Measurements from ENCODE around the gene GPR32.
"Not testable (repeated sequence)": the region's sequence is repeated elsewhere in the genome, so short reads cannot be mapped to it uniquely, and the experiment has no call there.

The GPR32 gene

GRCh38 chr19:50764409-50764808 is 5.9 kb upstream of the GPR32 start:
- no peak overlapping the region for H3K4me3 ChIP-seq (ENCODE audit: low read length)
- no peak for TF ChIP-seq ZNF274 (IDR thresholded peaks at IDR 0.05; ENCODE audit: low read depth, low read length)

- H3K4me3 ChIP-seq (ENCODE audit: low read length): not testable (repeated sequence)
These were observed 3.5 kb upstream of the GPR32 start for GRCh38 chr19:50766746-50767145.

GRCh38 chr19:50767263-50767662 is 3.0 kb upstream of the GPR32 start:
- H3K4me3 ChIP-seq (ENCODE audit: low read length): not testable (repeated sequence)

GRCh38 chr19:50768277-50768676 is 2.0 kb upstream of the GPR32 start:
- no peak overlapping the region for H3K4me3 ChIP-seq (ENCODE audit: low read length)
- TF ChIP-seq ZNF274 (IDR thresholded peaks at IDR 0.05; ENCODE audit: low read depth, low read length): no peak

GRCh38 chr19:50770888-50771287 is 624 bp downstream of the GPR32 start:
- no peak overlapping the region for H3K4me3 ChIP-seq (ENCODE audit: low read length)
- no peak for TF ChIP-seq ZNF274 (IDR thresholded peaks at IDR 0.05; ENCODE audit: low read depth, low read length)

GRCh38 chr19:50772476-50772875 is 2.2 kb downstream of the GPR32 start:
- no peak overlapping the region for H3K4me3 ChIP-seq (ENCODE audit: low read length)
- TF ChIP-seq ZNF274 (IDR thresholded peaks at IDR 0.05; ENCODE audit: low read depth, low read length): no peak

GRCh38 chr19:50772912-50773311 is 2.6 kb downstream of the GPR32 start:
- not testable (repeated sequence) for H3K4me3 ChIP-seq (ENCODE audit: low read length)

- H3K4me3 ChIP-seq (ENCODE audit: low read length): not testable (repeated sequence)
These were observed 3.2 kb downstream of the GPR32 start for GRCh38 chr19:50773454-50773853.

- no peak for TF ChIP-seq ZNF274 (IDR thresholded peaks at IDR 0.05; ENCODE audit: low read depth, low read length)
- H3K4me3 ChIP-seq (ENCODE audit: low read length): no peak overlapping the region
These were observed 5.9 kb downstream of the GPR32 start for GRCh38 chr19:50776131-50776530.

- TF ChIP-seq ZNF274 (IDR thresholded peaks at IDR 0.05; ENCODE audit: low read depth, low read length): no peak
- H3K4me3 ChIP-seq (ENCODE audit: low read length): no peak overlapping the region
These were observed 7.0 kb downstream of the GPR32 start for GRCh38 chr19:50777261-50777660.

GRCh38 chr19:50777830-50778303 is 7.6 kb downstream of the GPR32 start:
- no peak overlapping the region for H3K4me3 ChIP-seq (ENCODE audit: low read length)
- no peak for TF ChIP-seq ZNF274 (IDR thresholded peaks at IDR 0.05; ENCODE audit: low read depth, low read length)

GRCh38 chr19:50778906-50779430 is 8.7 kb downstream of the GPR32 start:
- no peak for TF ChIP-seq ZNF274 (IDR thresholded peaks at IDR 0.05; ENCODE audit: low read depth, low read length)
- H3K4me3 ChIP-seq (ENCODE audit: low read length): no peak overlapping the region

- H3K4me3 ChIP-seq (ENCODE audit: low read length): no peak overlapping the region
- no peak for TF ChIP-seq ZNF274 (IDR thresholded peaks at IDR 0.05; ENCODE audit: low read depth, low read length)
These were observed 9.5 kb downstream of the GPR32 start for GRCh38 chr19:50779504-50780457.

GRCh38 chr19:50780753-50781435 is 10.6 kb downstream of the GPR32 start:
- H3K4me3 ChIP-seq (ENCODE audit: low read length): no peak overlapping the region
- TF ChIP-seq ZNF274 (IDR thresholded peaks at IDR 0.05; ENCODE audit: low read depth, low read length): no peak

- not testable (repeated sequence) for H3K4me3 ChIP-seq (ENCODE audit: low read length)
These were observed 13.5 kb downstream of the GPR32 start for GRCh38 chr19:50783848-50784152.

All from GM08714 (cell line).